Neural cell (in vitro differentiated cells): ENCODE data around the gene RAB34. TPM values are rescaled to one million over a fixed set of nuclear protein-coding genes. Genes with fewer than 3 reads are reported as not detected.

Experiments used
- H2AFZ ChIP-seq: fragments of 200-600, 300-800 bp; sonication (generic), shearing (Covaris generic); 2 replicates; pipeline ENCODE4 v1.6.0; 2014; ENCODE audit warnings: low read depth, mild to moderate bottlenecking, antibody characterized with exemption, low read length, moderate library complexity
- H3F3A ChIP-seq: fragments of 200-600 bp; shearing (Covaris generic); 2 replicates; pipeline ENCODE4 v1.6.1; 2016; ENCODE audit warnings: mild to moderate bottlenecking, moderate library complexity, mixed read lengths, antibody characterized with exemption, low read length; ENCODE audit not compliant: insufficient read depth, poor library complexity, severe bottlenecking
- H3K27ac ChIP-seq: fragments of 200-600, 300-800 bp; sonication (generic), shearing (Covaris generic); 2 replicates; pipeline ENCODE4 v1.5.1; 2014; ENCODE audit warnings: mild to moderate bottlenecking, low read length, moderate library complexity
- H3K27me3 ChIP-seq: fragments of 300-800, 200-600 bp; sonication (generic), shearing (Covaris generic); 2 replicates; pipeline ENCODE4 v1.6.0; 2014; ENCODE audit warnings: mild to moderate bottlenecking, low read depth, low read length, moderate library complexity; ENCODE audit not compliant: insufficient read depth
- H3K36me3 ChIP-seq: fragments of 300-800, 200-600 bp; sonication (generic), shearing (Covaris generic); 2 replicates; pipeline ENCODE4 v1.5.1; 2014; ENCODE audit warnings: mild to moderate bottlenecking, antibody characterized with exemption, low read length, moderate library complexity; ENCODE audit not compliant: insufficient read depth
- H3K4me2 ChIP-seq: fragments of 300-800, 200-600 bp; sonication (generic), shearing (Covaris generic); 2 replicates; pipeline ENCODE4 v1.6.0; 2014; ENCODE audit warnings: mild to moderate bottlenecking, low read length
- H3K4me3 ChIP-seq: fragments of 300-800, 200-600 bp; sonication (generic), shearing (Covaris generic); 2 replicates; pipeline ENCODE4 v1.5.1; 2014; ENCODE audit warnings: mild to moderate bottlenecking, low read length, moderate library complexity
- H3K79me2 ChIP-seq: fragments of 200-600 bp; shearing (Covaris generic); replicated peaks from 2 replicates; pipeline ENCODE4 v1.6.0; 2014; ENCODE audit warnings: mild to moderate bottlenecking, low read length, moderate library complexity; ENCODE audit not compliant: insufficient read depth
- H3K9ac ChIP-seq: fragments of 300-800, 200-600 bp; sonication (generic), shearing (Covaris generic); 2 replicates; pipeline ENCODE4 v1.6.1; 2016; ENCODE audit warnings: mild to moderate bottlenecking, low read length, mixed read lengths
- H3K9me2 ChIP-seq: fragments of 200-600 bp; shearing (Covaris generic); 2 replicates; pipeline ENCODE4 v1.6.1; 2016; ENCODE audit warnings: mild to moderate bottlenecking, low read length, mixed read lengths; ENCODE audit not compliant: insufficient read depth
- H3K9me3 ChIP-seq: fragments of 200-600, 300-800 bp; sonication (generic), shearing (Covaris generic); 2 replicates; pipeline ENCODE4 v1.6.1; 2016; ENCODE audit warnings: mild to moderate bottlenecking, mixed run types, low read length, moderate library complexity, mixed read lengths
- H4K20me1 ChIP-seq: fragments of 200-600 bp; shearing (Covaris generic); 2 replicates; pipeline ENCODE4 v1.6.1; 2016; ENCODE audit warnings: mild to moderate bottlenecking, mixed run types; ENCODE audit not compliant: insufficient read depth
- CTCF ChIP-seq: fragments of 450-650 bp; IDR thresholded peaks from 2 replicates; pipeline ENCODE4 v1.5.1; 2014; ENCODE audit warnings: antibody characterized with exemption, mild to moderate bottlenecking, moderate library complexity; ENCODE audit not compliant: poor library complexity, severe bottlenecking
- EP300 ChIP-seq: fragments of 450-650 bp; conservative IDR thresholded peaks from 2 replicates; pipeline ENCODE4 v1.6.1; 2014; ENCODE audit warnings: antibody characterized with exemption, mild to moderate bottlenecking, moderate library complexity; ENCODE audit not compliant: poor library complexity, severe bottlenecking
- EZH2 ChIP-seq: fragments of 200-600, 300-800 bp; shearing (Covaris generic), sonication (generic); IDR thresholded peaks from 2 replicates; pipeline ENCODE4 v1.6.1; 2014; ENCODE audit warnings: antibody characterized with exemption, low read length, borderline replicate concordance, mild to moderate bottlenecking; ENCODE audit not compliant: insufficient read depth, poor library complexity, severe bottlenecking
- MXI1 ChIP-seq: fragments of 450-650 bp; conservative IDR thresholded peaks from 2 replicates; pipeline ENCODE4 v1.6.1; 2014; ENCODE audit warnings: antibody characterized with exemption, mild to moderate bottlenecking; ENCODE audit not compliant: poor library complexity, severe bottlenecking
- POLR2AphosphoS5 ChIP-seq: IDR thresholded peaks from 2 replicates; pipeline ENCODE4 v1.6.1; 2012
- RAD21 ChIP-seq: fragments of 450-650 bp; conservative IDR thresholded peaks from 2 replicates; pipeline ENCODE4 v1.6.1; 2014; ENCODE audit warnings: antibody characterized with exemption, mild to moderate bottlenecking, moderate library complexity
- REST ChIP-seq: IDR thresholded peaks from 2 replicates; pipeline ENCODE4 v1.6.1; 2012; ENCODE audit warnings: borderline replicate concordance
- SMC3 ChIP-seq: fragments of 450-650 bp; conservative IDR thresholded peaks from 2 replicates; pipeline ENCODE4 v1.6.1; 2014; ENCODE audit warnings: antibody characterized with exemption, mild to moderate bottlenecking, moderate library complexity; ENCODE audit not compliant: poor library complexity
- TAF1 ChIP-seq: IDR thresholded peaks from 2 replicates; pipeline ENCODE4 v1.6.1; 2012; ENCODE audit warnings: low read depth
- polyA plus RNA-seq: library from polyadenylated mRNA; depleted of rRNA; stranded (reverse); fragments of >200 nt; gene quantifications from 2 replicates; pipeline ENCODE4 v1.2.3, GENCODE V29; 2014

RAB34 gene
- polyA plus RNA-seq, 1 donor from 2014 or later = 9.3 TPM

GRCh38 chr17:28669918-28670317 lies 47.8 kb downstream of the RAB34 start:
- Histone ChIP-seq H3K4me2 (no peak overlapping the region), H3K36me3 (peaks cover 7% of the 10 kb centered on the region), H3K9me2 (no peaks in the 10 kb centered on the region), H3K9ac (no peak overlapping the region), H3K4me3 (no peak overlapping the region), H3K79me2 (peaks cover 25% of the 10 kb centered on the region), H3K27ac (no peak overlapping the region), H2AFZ (no peak overlapping the region), H4K20me1 (peaks cover 2% of the 10 kb centered on the region), H3K27me3 (no peaks in the 10 kb centered on the region), H3F3A (no peaks in the 10 kb centered on the region), H3K9me3 (no peaks in the 10 kb centered on the region)
- TF ChIP-seq EZH2 (no peak), REST (no peak), RAD21 (no peak), MXI1 (no peak), TAF1 (no peak), POLR2AphosphoS5 (no peak), CTCF (no peak), EP300 (no peak), SMC3 (no peak)

- no peaks in the 10 kb centered on the region for H3F3A ChIP-seq
- no peak overlapping the region for H3K9ac ChIP-seq
- H3K4me3 ChIP-seq = no peak overlapping the region
- H3K4me2 ChIP-seq = no peak overlapping the region
- no peak overlapping the region for H3K27ac ChIP-seq
- TF ChIP-seq SMC3 (no peak), TAF1 (no peak), CTCF (no peak), MXI1 (no peak), RAD21 (no peak), EP300 (no peak), EZH2 (no peak), POLR2AphosphoS5 (no peak), REST (no peak)
- H3K36me3 ChIP-seq = peaks cover 11% of the 10 kb centered on the region
- H4K20me1 ChIP-seq = peaks cover 4% of the 10 kb centered on the region
- peaks cover 46% of the 10 kb centered on the region for H3K79me2 ChIP-seq
- H3K9me3 ChIP-seq = no peaks in the 10 kb centered on the region
- no peak overlapping the region for H2AFZ ChIP-seq
- H3K27me3 ChIP-seq = no peaks in the 10 kb centered on the region
- H3K9me2 ChIP-seq = no peaks in the 10 kb centered on the region
Measured at GRCh38 chr17:28667870-28668269, 49.8 kb downstream of the RAB34 start.
